NOMO-1 treated with DMSO at 0.1 percent for 48 hours (cell line): ENCODE results near the gene CHD2.
"Not testable (repeated sequence)": the region's sequence is repeated elsewhere in the genome, so short reads cannot be mapped to it uniquely, and the experiment has no call there.

ENCODE experiments used
- DNase-seq: peaks from one replicate; lab custom pipeline; 2025; ENCODE audit not compliant: unreplicated experiment; lab: John Stamatoyannopoulos, UW

CHD2 gene

DNA sequence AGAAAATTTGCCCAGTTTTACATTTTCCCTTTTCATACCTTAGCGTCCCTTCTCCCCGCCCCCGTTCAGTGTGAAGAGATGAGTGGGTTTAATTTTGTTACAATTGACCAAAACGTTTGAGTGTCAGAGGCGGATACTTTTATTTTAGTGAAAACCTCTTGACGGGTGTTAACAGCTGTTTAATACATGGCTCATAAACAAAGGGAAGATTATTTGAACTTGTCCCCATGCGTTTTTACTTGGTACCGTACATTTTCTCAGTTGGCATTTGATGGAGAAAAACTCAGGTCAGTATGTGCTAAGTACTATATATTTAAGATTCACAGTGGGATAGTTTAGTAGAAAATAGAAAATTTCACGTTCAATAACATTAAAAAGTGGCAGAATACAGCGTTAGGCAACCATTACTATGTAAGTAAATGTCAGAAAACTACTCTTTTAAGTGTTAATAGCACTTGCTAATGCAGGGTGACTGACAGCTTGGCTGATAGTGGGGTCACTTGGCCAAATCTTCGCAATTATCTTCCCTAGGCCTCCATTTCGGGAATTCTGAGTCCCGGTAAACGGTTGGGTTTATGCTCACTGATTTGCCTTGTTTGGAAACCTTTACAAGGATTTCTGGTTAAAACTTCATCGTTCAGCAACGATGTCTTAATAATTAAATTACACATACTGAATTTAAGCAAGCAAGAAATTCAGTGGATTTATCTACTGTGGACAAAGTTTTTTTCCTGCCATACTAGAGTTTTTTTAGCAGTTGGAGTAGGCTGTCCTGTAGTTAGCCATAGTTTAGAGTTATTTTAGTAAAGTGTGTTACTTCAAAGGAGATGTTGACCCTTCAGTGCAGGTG, 4.8 kb downstream of the CHD2 start:
- peak; percentile 22 for DNase-seq

DNA sequence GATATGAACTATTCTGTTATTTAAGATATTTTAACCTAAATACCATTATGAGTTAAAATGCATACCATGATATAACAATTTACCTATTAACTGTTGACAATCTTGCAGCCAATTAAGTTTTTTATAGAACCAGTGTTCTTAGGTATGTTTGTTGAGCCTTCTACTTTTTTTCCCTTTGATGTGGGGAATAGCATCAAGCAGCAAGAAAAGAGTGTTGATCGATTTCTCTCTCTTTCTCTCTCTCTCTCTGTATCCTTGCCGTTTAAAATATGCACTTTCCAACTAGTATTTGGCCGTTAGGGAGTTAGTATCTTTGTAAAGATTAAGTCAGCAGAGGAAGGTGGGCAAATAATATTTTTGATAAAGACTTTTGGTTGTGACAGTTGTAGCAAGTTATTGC, 5.9 kb downstream of the CHD2 start:
- no peak for DNase-seq

DNA sequence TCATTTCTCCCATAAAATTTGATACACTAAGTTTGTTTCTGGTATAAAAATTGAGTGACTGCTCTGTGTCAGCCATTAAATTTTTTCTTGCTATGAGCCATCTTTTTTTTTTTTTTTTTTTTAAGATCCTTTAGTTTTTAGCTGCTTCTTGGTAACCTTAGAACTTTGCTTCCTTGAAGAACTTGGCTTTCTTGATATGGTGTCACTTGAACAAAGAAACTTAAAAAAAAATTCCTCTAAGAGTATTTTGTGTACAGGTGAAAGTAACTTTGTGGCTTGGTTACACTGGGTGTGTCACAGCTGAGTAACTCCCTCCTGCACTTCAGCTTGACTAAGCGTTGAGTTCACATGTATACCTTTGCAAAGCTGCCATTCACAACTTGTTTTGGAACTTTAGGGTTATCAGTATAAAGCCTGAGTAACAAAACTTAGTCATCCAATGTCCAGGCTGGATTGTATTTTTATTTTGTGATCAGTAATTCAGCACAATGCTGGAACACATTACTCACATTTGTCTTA, 6.5 kb downstream of the CHD2 start:
- no peak for DNase-seq

DNA sequence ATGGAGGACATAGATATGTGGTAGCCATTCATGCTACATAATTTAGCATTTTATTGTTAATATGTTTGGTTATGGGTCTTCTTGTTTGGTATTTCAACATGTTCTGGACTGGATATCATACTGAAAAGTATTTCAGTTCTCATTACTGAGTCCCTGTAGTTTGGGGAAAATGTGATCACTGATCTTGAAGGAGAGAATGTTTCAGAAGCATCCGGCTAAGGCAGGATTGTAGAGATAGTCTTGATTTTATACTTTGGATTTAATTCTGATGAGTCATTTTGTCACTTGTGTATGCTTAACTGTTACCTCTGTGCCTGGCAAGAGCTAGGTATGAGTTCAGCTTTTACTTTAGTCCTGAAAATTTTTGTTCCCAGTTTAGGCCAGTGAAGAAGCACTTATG, 7.1 kb downstream of the CHD2 start:
- DNase-seq = no peak

DNA sequence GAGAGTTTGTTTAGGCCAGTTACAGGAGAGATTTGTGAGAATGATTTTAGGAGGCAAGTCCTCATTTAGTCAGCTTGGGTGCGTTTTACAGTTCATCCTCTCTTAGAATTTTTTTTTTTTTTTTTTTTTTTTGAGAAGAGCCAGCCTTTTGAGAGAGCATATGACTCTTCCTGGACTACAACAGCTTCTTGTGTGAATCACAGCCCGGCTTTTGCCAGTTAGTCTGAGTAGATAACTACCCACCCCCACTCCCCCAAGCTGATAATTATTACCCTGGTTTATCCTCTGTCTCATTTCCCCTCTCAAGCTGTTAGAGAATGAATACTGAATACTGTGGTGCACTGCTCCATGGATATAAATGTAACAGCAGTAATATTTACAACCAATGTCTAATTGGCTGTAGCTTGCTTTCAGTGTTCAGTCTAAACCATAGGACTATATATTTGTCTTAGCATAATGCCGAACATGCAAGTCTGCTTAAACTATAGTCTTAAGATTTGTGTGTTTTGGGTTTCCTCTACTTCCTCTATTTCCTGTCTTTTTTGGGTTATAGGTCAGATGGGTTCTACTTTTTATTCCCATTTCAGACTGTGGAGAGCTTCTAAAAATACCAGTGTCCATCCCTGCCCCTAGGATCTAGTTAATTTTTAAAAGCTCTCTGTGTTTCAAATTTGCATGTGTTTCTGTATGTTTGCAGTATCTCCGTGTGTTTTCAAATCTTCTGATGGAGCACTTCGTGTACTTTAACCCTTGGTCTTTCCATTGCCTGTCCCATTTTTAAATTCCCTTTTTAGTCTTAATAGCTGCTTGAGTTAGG, 8.0 kb downstream of the CHD2 start:
- peak; percentile 37 for DNase-seq

DNA sequence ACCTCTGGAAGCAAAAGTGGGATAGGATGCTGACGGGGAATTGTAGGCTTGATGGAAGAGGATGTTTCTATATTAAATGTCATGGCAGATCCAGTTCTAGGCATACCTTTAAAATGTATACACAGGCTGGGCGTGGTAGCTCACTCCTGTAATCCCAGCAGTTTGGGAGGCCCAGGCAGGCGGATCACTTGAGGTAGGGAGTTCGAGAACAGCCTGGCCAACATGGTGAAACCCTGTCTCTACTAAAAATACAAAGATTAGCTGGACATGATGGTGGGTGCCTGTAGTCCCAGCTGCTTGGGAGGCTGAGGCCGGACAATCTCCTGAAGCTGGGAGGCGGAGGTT, 8.6 kb downstream of the CHD2 start:
- no peak for DNase-seq

DNA sequence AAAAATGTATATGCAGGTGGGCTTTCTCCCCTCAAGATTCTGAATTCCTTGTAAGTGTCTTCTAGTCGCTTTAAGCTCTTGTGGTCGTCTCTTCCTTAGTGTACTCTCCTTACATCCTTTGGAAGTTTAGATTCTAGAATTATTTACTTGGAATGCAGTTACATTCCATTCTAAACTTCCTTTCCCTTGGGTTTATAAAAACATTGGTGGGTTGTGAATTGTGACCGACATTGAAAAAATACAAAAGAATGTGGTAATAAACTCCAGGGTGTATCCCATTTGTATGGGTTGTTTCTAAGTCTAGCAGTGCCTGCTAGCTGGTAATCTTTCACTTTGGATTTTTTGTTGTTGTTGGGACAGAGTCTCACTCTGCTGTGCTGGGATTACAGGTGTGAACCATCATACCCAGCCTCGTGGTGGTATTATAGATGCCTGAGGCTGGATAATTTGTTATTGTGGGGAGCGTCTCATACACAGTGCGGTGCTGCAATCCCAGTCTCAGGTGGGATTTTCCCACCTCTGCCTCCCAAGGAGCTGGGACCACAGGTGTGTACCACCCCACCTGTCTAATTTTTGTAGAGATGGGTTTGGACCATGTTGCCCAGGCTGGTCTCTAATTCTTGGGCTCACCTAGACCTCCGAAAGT, 9.1 kb downstream of the CHD2 start:
- DNase-seq = no peak

DNA sequence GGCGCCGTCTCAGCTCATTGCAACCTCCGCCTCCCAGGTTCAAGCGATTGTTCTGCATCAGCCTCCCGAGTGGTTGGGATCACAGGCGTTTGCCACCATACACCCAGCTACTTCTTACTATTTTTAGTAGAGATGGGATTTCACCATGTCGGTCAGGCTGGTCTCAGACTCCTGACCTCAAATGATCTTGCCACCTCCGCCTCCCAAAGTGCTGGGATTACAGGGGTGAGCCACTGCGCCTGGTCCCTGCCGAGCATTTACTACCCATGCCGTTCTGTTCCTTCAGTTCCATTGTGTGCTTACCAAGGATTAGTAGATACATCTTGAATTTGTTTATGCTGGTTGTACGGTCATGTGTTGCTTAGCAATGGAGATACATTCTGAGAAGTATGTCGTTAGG, 10.3 kb downstream of the CHD2 start:
- no peak for DNase-seq

DNA sequence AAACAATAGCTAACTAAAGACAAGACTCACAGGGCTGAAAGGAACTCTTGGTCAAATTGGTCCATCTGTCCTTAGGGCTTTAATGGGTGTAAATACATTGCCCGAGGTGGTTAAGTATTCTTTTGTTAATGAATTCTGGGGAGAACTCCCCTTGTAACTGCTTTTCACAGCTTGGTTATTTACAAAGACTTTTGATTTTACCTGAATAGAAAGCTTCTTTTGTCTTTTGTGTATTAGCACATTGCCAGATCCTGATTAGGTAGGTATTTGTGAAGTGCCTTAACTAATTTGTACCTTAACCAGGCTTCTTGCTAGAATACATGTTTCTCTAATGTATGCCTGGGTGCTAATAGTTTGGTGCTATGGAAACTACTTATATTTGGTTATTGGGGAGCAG, 14.0 kb downstream of the CHD2 start:
- no peak for DNase-seq

DNA sequence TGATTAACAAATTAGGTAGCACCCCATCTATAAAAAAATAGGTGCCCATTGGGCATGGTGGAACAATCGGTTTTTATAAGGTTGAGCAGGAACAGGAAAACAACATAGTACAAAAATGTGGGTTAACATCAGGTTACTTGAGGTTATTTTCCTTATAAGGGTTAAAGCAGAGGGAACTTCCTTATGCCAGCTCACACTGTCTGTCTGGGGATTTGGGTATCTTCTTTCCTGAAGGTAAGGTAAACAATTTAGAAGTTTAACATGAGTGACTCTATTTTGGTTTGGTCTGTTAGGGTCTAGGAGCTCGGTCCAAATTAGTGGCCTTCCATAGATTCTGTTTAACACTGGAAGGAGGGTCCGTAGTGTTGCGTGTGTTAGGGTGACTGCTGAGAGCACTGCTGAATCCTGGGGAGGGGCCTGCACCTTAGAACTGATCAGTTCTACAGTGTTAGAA, 14.7 kb downstream of the CHD2 start:
- peak; percentile 17 for DNase-seq

DNA sequence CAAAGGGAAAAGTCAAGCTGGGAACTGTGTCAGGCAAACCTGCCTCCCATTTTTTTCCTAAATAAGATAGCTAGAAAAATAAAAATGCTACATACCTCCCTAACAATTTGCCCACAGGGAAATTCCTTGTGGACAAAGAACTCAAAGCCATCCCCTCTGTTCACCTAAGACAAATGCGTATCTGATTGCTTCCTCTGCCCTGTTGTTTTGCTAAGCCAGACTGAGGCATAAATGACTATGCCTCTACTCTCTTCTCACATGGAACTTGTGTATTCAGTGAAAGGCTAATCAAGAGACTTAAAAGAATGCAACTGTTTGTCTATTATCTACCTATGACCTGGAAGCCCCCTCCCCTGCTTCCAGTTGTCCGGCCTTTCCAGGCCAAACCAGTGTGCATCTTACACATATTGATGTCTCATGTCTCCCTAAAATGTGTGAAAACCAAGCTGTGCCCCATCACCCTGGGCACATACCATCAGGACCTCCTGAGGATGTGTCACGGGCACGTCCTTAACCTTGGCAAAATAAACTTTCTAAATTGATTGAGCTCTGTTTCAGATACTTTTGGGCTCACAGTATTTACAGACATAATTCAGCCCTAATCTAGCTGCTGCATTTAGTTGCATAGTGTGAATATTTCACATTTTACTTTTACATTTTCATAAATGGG, 15.8 kb downstream of the CHD2 start:
- no peak for DNase-seq

DNA sequence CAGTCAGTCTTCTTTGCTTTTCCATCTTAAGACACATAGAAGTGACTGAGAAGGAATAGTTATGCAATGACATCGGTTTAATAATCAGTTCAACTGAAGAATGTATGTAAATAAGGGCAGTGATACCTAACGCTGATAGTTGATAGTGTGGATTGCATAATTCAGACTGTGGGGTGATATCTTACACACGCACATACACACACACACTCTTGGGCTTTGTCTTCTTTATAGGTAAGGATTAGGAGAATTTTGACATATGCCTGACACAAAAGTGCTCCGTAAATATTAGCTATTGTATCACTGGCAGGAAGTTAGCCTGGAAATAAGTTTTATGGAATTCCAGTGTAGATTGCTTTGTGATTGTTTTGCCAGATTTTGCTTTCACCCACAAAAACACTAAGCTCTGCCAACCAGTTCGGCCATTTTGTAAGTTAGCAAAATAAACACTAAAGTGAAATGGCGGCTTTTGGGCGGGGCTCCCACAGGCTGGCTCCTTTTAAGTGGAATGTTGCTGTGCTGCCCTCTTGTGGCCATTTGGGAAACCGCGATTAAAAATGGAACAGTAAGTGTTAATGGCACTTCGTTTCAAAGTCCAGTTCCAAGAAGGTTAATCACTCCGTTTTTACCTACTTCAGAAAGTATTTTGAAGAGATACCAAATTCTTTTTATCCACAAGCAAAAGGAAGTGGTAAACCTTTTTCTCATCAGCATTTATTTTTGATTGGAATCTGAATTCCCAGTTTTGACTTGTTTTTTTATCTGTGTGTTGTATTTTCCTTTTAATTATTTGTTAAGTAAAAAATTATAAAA, 17.7 kb downstream of the CHD2 start:
- peak; percentile 90 for DNase-seq

DNA sequence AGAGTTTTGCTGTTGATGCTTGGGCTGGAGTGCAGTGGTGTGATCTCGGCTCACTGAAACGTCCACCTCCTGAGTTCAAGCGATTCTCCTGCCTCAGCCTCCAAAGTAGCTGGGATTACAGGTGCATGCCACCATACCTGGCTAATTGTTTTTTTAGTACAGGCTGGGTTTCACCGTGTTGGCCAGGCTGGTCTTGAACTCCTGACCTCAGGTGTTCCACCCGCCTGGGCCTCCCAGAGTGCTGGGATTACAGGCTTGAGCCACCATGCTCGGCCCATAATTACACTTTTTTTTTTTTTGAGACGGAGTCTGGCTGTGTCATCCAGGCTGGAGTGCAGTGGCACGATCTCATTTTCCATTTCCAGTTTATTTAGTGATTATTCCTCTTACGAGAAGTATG, 18.8 kb downstream of the CHD2 start:
- DNase-seq = not testable (repeated sequence)

DNA sequence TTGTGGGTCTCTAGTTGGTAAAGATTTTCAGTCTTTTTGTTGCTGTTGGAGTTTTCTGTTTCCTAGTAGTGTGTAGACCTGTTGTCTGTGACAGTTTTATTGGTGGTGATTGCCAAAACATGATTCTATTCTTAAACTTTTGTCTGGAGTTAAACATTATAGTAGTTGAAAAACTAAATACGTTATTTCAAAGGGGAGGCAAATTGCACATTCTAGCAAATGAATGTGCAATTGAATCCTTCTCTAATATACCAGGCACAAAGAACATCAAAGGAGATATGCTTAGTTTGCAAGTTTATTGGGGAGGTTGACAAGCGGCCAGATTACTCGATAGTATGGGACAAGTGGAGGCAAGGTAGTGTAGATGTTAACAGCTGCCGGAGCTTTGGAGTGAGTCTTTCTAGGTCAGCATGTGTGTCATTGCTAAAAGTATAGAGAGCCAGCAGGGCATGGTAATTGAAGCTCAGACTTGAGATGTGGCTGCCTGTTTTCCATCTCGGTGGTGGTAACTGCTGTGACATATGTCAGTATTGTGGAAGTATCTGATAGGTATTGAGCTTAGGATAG, 20.6 kb downstream of the CHD2 start:
- no peak for DNase-seq

DNA sequence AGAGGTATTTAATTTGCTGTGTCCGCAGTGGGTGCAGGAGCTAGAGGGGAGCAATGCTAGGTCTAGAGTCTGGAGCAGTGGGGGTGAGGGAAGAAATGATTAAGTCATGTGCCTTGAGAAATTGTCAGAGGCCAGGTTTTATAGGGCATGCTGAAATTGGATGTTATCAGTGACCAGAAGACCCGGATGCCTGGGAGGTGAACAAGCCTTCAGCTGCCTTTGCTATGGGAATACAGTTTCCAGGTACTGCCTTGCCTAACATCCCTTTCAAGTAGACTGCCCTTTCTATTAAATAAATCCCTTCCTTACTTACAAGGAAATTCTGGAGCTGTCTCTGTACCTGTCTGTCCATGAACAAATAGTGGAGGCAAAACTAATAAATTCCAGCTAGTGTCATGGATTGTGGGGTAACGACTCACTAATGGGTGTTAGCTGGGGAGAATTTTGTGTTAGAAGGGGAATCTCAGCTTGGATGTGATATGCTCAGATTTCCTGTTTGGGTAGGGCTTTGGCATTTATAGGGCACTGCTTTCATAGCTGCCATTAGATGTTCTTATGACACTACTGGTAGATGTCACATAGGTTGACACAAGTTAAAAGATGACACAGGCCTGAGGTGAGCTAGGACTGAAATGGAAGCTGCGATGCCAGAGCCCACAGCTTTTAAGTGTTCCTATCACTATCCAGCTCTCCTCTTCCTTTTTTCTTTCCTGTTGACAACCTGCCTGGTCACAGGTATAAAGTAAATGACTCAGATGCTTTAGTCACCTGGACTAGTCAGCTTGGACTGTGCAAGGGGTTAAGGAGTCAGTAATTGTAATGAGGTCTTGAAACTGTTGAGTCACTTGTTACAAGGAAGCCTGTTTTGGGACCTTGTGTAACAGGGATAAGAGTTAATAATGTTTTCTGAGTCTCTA, 21.3 kb downstream of the CHD2 start:
- peak; percentile 71 for DNase-seq

DNA sequence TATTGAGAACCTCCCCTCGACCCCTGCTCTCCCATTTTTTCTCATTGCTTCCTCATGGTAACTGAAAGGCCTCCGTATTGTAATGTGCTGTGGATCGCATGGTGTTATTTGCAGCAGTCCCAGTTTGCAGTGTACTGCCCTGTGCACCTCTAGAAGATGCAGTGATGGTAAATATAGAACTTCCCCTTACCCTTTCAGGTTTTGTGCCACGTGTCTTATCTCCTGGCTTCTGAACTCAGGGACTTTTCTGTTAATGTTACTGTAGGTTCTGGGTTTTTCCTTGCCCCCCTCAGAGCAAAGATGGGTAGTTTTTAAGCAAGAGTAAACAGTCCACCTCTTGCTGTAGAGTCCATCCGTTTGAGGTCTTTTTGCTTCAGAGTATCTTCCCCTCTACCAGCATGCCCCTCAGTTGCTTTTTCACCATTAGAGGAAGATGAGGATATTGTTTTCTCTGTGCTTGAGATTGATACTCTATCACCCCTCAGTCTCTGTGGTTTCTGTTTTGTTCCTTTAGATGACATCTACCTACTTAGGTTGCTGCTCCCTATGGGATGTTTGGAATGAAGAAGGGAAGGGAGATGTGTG, 22.4 kb downstream of the CHD2 start:
- DNase-seq = peak; percentile 5

DNA sequence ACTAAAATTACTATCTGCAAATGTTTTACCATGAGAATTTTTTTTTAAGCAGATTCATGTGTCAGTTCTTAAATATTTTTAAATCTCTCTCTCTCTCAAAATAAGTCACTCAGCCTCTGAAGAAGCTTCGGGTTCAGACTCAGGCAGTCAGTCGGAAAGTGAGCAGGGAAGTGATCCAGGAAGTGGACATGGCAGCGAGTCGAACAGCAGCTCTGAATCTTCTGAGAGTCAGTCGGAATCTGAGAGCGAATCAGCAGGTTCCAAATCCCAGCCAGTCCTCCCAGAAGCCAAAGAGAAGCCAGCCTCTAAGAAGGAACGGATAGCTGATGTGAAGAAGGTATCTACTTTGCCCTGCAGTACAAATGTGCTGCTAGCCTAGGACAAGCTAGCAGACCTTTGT, 24.1 kb downstream of the CHD2 start:
- DNase-seq = no peak

DNA sequence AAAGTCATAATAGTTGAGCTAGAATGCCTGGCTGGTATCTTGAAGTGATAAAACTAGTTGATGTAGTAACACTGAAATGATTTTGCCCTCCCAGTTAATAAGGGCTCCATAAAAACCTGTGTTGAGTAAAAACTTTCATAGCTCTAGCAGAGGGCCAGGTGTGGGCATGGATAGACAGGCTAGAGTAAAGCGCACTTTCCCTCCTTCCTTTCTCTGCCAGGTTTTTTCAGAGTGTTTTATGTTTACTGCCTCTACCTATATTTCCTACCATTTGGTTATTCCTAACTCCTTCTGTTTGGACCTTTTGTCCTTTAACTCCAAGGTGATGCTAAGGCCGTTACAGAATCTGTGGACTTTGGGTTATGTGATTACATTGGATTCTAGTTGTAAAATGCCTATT, 25.3 kb downstream of the CHD2 start:
- DNase-seq = no peak
